HG02885 (cell line): ENCODE measurements around the gene SEC14L3.
"Not testable (repeated sequence)": the region's sequence is repeated elsewhere in the genome, so short reads cannot be mapped to it uniquely, and the experiment has no call there.

ENCODE experiments used
- ATAC-seq: cut with Tn5 transposase; IDR thresholded peaks from one replicate; pipeline ENCODE4 v1.9.1; 2021; ENCODE audit warnings: mild to moderate bottlenecking; ENCODE audit not compliant: unreplicated experiment, poor library complexity

Gene SEC14L3

DNA sequence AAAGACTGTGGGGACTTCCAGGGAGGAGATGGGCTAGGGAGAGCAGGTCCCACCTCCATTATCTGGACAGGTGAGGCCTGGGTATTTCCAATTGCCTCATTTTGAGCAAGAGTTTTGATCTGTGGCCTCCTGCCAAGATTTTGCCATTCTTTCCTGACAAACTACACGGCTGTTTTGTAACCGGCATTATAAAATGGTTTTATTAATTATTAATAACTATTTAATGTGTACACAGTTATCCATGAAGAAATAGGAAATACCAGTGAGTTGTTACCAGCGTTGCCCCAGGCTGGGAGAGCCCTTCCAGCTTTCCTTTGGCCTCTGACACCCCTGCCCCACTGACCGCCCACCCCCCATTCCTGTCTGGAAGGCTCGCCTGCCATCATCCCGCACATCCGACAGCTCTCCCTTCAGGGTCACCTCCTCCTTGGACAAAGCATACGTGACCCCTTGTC, 14.9 kb upstream of the SEC14L3 start:
- no peak for ATAC-seq

DNA sequence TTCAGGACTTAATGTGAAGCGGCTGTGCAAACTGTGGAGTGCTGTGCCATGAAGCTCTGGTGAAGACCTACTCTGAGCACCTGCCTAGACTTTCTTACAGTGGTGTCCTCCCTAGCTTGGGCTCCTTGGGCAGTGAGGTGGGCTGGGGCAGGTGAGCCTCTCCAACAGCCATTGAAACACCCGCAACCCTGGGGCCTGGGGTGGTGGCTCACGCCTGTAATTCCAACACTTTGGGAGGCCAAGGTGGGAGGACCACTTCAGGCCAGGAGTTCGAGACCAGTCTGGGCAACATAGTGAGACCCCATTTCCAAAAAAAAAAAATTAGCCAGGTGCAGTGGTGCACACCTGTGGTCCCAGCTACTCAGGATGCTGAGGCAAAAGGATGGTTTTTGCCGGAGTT, 14.3 kb upstream of the SEC14L3 start:
- ATAC-seq = no peak

DNA sequence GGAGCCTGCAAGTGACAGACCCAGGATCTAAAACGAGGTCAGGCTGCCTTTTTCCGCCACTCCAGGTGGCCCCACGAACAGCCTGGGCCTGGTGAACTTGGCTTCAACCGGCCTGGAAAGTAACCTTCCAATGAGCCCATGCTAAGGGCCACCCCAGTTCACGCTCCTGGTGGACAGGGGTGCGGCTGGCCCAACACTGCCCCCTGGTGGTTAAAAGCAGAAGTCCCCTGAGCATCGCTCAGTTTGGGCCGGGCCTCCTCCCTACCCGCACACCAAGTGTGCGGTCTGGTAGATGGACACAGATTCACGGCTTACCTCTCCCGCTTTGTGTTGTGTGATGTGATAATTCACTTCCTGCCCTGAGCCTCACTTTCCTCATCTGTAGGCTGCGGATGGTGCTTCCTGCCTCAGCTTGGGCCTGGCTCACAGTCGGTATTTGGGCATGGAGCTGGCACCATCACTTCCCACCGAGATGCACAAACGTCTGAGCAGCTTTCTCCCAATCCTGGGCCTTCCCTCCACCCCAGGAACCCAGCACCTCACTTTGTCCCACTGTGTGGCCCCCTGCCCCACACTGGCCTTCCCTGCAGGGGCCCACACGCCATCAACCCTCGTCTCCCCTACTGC, 13.7 kb upstream of the SEC14L3 start:
- no peak for ATAC-seq

DNA sequence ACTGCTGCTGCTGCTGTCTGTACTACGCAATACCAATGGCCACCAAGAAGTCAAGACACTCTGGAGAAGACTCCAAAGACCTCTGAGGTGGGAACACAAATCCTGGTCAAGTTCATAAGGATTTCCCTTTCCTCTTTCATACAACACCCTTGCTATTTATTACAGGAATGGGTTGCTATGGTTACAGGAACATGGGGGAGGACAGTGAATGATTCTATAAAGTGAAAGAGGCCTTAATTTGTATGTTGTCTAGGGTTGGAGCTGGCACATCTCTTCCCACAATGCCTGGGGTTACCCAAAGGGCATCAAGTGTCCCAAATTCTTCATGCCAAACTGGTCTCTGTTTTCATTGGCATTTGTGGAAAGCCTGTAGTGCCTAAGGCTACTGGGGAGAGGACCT, 11.4 kb upstream of the SEC14L3 start:
- ATAC-seq = no peak

DNA sequence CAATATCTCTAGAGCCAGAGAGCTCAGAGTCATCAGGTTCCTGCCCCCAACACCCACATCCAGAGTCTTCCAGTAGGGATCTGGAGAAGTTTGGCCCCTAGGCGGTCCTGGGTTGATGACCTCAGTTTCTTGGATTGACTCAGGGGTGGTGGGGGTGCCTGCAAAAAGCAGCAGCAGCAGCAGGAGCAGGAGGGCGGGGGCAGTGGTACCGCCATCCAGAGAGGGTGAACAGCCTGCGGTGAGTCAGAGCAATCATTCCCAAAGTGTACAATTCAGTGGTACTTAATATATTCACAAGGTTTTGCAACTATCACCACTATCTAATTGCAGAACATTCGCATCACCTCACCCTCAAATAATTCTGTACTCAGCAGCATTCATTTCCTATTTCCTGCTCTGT, 9.9 kb upstream of the SEC14L3 start:
- no peak for ATAC-seq

DNA sequence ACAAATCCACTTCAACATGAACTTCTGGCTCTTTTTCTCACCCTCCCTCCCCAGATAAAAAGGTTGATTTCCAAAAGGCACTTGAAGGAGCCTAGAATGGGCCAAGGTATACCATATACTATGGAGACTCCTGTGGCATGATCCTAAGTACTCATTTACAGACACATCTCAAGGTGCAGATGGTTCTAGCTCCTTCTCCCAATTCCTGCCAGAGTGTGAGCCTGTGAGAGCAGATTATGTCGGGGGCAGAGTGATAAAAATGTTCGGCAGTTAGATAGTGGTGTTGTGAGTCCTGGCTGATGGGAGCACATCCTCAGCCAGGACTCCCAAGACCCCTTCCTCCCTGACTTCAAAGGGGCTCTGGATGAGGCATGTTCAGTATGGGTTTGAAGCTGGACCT, 8.2 kb upstream of the SEC14L3 start:
- no peak for ATAC-seq

DNA sequence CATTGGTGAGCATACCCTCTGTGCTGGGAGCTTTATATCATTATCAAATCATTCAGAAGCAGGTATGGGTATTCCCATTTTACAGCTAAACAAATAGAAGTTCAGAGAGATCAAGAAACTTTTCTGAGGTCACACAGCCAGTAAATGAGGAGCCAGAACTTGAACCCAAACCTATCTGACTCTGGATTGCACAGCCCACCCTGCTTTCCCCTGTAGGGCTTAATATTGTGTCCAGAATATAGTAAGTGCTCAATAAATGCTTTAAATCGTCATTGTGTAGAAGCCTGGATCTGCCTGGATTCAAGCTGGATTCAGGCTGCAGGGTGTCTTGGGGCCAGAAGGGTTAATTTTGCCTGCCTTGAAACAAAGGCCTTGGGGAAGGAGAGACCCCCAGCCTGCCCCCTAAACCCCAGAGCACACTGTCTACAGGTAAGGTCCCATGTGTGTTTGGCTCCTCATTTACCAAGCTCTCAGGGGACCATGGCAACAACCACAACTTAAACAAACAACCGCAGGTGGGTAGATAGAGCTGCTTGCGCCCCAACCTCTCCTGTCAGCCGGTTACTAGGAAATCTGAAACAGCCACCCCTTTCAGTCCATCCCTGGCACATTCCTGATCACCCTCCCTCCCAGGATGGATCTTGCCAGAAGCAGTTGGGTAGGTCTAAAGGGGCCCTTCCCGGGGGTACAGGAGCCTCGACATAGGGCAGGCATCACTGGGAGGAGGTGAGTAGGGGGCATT, 3.0 kb upstream of the SEC14L3 start:
- ATAC-seq = no peak

DNA sequence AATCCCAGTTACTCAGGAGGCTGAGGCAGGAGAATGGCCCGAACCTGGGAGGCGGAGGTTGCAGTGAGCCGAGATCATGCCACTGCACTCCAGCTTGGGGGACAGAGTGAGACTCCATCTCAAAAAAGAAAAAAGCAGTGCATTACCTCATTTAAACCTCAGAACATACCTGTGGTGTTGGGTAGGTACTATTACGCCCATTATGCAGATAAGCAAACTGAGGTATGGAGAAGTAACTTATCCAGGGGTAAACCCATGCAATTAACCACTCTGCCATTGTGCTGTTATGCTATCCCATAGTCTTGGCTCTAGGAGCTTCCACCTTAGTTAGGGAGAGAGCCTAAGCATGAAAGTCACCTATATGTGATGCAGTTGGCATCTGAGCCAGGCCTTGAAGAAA, 2.3 kb upstream of the SEC14L3 start:
- no peak for ATAC-seq

DNA sequence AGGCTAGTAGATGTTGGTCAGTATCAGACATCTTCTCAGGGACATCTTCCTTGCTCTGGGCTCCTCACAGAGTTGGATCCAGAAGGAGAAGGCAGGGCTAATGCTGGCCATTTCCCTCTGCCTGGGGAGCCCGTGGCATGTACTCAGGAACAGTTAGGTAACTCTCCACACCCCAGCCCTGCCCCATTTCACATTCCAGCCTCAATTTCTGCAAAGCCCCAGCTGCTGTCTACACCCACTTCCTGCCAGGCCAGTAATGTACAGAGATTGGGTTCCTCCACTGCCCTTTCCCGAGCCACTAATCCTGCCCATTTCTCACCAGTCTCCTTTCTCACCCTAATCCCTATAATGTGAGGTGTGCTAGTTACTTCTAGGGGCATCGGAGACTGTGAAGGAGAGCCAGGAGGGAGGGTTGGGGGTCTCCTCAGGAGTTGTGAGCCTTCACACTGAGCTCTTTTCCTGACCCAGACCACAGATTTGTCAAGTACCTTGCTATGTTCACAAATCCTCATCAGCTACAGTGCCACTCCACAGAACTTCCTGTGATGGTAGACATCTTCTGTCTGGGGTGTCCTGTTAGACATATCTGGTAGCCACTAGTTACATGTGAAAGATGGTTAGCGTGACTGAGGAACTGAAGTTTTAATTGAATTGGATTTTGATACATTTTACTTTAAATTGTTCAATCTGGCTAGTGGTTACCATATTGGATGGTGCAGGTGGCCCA, 1.3 kb upstream of the SEC14L3 start:
- no peak for ATAC-seq

DNA sequence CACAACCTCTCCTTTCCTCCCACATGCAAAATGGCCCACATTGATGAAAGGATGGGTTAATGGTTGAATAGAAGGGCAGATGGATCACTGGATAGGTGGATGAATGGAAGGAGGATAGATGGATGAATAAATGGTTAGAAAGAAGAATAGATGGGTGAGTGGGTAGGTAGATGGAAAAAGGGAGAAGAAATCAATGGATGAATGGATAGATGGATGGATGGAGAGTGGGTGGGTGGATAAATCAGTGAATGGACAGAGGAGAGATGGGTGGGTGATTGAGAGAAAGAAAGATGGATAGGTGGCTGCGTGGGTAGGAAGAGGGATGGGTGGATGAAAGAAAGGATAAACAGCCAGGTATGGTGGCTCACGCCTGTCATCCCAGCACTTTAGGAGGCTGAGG, 1.2 kb downstream of the SEC14L3 start:
- ATAC-seq = no peak

DNA sequence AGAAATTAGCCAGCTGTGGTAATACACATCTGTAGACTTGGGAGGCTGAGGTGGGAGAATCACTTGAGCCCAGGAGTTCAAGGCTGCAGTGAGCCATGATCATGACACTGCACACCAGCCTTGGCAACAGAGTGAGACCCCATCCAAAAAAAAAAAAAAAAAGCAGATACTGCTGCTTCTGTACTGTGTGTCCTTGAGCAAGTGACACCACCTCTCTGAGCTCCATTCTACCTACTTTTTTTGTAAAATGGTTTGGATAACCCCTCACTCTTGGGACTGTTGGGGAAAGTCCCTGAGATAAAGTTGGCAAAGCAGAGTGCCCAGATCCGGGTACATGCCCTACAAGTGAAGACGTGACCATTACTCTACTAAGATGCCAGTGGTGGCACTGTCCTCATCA, 2.7 kb downstream of the SEC14L3 start:
- ATAC-seq = no peak

DNA sequence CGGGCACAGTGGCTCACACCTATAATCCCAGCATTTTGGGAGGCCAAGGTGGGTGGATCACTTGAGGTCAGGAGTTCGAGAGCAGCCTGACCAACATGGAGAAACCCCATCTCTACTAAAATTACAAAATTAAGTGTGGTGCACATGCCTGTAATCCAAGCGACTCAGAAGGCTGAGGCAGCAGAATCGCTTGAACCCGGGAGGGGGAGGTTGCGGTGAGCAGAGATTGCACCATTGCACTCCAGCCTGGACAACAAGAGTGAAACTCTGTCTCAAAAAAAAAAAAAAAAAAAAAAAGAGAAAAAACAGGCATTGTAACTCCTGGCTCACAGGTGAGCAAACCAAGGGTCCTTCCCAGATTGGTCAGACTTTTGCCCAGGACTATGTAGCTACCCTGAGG, 11.3 kb downstream of the SEC14L3 start:
- not testable (repeated sequence) for ATAC-seq

DNA sequence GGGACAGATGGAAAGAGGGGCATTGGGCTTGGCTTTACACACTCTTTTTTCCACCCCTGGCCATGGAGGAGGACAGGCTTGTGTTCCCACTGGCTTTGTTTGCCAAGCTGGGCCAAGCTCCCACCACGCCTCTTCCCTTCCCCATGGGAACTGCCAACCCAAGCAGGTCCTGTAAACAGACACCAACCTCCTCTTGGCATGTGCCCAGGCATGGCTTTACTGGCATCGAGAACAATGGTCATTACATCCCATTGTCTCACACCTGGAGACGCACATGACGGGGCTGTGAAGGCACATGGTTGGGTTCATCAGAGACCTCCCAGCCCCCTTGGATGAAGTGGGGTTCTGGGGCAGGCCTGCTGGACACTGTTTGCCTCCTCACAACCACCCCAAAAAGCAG, 11.7 kb downstream of the SEC14L3 start:
- no peak for ATAC-seq

DNA sequence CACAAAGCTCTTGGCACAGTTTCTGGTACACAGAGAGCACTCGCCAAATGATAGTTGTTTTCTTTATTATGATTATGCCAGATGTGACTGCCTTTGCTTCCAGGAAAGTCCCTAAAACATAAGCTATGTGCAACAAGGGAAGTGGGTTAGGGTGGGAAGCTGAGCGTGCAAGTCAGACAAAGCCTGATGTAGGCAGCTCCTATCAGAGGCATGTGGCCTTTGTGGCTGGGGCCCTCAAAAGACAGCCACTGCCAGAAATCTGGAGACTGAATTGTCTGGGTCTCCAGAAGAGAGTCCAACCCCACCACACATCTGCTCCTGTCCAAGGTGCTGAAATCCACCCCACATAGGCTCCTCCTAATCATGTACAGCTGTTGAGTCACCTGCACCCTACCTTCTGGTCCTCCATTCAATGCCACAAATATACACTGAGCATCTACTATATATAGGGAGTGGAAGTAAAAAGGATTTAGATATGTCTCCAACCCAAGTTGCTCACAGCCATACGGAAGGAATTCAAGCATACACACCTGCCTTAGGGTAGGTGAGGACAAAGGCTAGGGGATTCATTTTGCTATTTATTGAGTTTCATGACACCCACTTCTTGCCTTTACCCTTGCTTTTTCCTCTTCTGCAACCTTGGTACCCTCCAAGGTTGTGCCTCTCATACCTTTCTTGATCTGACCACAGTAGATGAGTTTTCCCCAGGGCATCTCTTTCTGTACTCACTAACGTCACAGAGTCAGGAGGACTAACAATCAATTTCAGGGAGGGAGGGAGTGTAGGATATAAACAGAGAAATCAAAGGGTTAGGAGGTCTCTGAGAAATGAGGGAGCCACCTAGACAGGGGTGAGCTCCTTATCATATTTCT, 12.4 kb downstream of the SEC14L3 start:
- ATAC-seq = no peak

DNA sequence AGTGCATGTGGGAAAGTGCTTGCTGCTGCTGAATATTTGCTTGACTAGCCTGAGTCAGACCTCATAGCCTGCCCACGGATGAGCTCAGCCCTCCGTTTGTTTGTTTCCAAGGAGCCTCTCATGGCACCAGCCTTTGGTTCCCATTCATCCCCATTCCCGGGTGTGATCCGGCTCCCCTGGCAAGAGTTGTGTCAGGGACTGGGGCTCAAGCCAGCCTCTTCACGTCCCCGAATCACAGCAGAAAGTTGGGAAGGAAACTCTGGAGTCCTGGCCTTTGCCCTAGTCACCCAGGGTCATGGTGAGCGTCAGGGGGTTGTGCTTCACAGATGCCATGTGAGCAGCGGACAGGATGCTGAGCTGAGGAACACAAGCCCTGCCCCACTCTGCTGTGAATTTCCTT, 13.8 kb downstream of the SEC14L3 start:
- ATAC-seq = no peak

DNA sequence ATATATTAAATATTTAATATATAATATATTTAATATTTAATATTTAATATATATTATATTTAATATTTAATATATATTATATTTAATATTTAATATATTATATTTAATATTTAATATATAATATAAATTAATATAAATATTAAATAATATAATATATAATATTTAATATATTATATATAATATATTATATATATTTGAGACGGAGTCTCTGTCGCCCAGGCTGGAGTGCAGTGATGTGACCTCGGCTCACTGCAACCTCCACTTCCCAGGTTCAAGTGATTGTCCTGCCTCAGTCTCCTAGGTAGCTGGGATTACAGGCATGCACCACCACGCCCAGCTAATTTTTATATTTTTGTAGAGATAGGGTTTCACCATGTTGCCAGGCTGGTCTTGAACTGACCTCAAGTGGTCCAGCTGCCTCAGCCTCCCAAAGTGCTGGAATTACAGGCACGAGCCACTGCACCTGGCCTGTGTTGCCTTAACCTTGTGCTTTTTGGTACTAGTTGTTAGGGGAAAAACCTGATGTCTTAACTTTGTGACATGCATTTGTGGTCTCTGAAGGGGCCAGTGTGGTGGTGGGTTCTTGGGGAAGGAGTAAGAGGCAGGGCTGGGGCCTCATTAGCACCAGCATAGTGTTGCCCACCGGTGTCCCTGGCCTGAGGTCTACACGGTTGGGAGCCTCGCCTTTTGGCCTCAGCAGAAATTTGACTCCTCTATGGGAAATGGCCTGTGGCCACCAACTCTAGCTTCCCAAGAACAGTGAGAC, 16.6 kb downstream of the SEC14L3 start:
- ATAC-seq = no peak

DNA sequence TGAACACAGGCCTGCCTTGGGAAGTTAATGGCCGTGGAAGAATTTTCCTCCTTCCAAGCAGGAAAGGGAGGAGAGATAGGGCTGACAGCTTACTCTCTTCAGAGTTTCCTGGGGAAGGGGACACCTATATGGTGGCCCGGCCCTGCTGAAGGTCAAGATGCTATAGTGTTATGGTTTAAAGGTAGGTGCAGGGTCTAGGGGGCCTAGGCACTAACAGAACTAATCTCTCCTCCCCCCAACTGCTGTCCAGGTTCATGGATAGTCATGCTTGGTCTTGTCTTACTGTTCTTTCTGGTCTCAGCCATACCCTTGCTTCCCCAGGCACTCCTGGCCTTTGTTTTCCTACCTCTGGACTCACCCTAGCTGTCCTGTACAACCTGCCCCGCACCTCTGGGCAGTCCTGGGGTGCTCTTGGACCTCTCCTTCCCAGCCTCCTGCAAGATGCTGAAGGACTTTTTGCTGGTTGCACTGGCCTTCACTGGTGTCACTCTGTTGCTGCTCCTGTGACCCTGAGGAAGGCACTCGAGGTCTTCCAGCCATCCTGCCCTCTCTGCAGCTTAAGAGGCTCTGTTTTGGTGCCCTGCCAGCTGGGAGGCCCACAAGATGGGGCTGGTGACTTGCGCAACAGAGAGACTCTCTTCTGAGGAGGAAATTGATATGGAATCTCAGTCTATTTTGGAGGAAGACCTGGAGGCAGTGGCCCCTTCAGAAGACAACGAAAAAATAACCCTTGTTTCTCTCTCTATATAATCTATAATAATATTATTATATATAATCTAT, 17.9 kb downstream of the SEC14L3 start:
- no peak for ATAC-seq

DNA sequence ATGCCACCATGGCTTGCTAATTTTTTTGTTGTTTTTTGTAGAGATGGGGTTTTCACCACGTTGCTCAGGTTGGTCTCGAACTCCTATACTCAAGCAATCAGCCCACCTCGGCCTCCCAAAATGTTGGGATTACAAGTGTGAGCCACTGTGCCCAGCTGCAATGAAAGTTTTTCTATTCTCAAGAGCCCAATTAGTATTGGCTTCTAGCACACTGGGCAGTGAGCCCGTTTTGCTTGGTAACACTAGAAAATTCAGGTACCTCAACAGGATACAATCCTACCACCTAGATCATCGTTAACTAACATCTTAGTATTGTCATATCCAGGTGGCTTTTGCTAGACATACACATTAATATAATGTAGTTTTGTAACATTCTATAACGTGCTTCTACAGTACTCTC, 19.0 kb downstream of the SEC14L3 start:
- no peak for ATAC-seq

DNA sequence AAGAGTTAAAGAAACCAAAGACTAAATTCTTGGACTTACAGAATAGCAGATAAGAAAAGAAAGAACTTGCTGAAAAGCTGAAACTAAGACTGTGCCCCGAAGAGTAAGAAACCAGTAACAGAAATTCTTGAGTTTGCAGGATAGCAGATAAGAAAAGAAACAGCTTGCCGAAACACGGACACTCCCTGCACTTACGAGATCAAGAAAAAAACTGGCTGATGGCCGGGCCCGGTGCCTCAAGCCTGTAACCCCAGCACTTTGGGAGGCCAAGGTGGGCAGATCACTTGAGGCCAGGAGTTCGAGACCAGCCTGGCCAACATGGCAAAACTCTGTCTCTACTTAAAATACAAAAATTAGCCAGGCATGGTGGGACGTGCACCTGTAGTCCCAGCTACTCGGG, 20.3 kb downstream of the SEC14L3 start:
- not testable (repeated sequence) for ATAC-seq
